GM19238 (cell line): ENCODE measurements around the gene RNF152.

Experiments used
- DNase-seq: peaks from one replicate; pipeline ENCODE4 v3.0.0; 2011; ENCODE audit warnings: low spot score; ENCODE audit not compliant: insufficient read length

RNF152 gene

GRCh38 chr18:61892683-61893308 is at the start of gene RNF152:
RNF152 (minus strand) TSS chr18:61893007; CDS start chr18:61816463, 76,544 bp downstream.
- no peak for DNase-seq

DNA sequence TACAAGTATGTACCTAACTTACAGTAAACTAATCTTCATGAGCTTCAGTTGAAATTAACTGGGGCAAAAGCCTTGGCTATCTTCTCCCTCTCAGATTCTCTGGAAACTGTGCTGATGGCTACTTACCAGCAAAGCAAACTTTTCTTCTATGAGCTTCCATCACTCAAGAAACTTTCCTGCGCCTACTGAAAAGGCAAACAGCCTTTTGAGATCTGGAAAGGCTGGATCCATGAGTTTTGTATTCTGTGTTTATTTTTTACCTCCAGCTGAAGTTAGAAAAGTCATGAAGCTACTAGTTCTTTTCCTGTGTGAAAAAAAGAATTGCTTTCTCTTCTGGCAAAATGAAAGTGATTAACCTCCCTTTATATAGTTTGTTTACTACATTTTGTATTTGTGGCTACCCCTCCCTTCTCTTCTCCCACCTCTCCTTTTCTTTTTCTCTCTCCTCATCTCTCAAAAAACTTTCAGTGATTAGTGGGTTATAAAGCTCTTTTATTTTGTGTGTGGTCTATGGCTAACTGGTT is 49.2 kb upstream of the RNF152 start:
- no peak for DNase-seq

- no peak for DNase-seq
Observed at GRCh38 chr18:61939046-61939674, 46.4 kb upstream of the RNF152 start.

GRCh38 chr18:61935362-61935761 is 42.6 kb upstream of the RNF152 start:
- DNase-seq, result no peak

DNA sequence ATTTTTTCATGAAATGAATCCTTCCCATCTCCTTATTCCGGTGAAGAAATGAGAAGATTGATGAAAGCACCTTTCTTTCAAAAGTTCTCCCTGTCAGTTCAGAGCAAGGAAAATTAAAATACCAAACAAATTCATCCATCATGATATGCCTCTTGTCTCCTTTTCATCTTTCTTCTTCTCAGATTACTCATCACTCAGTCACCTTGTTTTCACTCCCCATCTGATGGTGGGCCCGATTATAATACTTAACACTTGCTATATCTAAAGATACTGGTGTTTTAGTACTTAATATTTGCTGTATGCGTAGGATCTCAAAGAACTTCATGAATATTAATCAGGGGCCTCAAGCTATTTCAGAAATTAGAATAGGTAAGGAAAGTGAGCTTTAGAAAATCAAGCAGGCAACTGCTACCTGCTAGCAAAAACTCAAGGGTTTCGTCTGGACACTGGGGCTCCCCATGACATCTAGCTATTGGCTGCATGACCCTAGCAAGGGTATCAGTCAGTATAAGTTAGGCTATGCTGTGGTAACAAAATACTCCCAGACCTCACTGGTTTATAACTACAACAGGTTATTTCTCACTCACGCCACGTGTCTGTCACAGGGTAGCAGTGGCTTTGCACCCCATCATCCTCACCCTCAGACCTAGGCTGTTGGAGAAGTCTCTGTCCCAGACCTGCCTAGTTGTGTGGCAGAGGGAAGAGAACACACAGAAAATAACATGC is 39.0 kb upstream of the RNF152 start:
- DNase-seq, result no peak

DNA sequence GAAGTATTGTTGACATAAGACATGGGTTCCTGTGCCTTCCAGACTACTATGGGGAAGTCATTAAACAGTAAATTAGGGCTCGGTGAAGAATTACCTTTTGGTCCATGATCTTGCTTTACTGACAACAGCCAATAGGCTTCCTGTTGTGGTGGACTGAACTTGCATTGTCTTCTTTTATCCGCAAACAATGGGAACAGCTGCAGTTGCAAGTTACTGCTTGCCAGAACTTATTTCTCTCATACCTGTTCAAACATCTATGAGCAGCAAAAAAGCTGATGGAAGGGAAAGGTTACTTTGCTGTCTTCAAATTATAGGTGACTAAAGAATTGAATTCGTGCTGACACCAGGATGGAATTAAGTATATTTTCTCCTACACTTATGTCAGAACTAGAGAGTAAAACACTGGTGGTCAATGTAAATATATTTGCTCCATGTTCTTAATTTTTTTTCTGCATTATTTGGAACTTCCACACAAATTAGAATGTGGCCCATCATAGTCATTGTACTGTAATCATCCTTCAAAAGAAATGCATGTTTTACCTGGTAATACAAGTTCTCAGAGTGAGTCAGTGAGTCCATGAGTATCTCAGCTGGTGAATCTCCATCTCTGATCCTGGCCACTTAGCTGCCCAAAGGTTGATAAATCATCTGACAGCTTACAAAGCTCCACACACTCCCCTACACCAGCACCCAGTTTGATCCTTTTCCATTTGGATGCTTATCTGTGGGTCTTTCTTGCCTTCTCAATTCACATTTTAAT is 37.3 kb upstream of the RNF152 start:
- no peak for DNase-seq

GRCh38 chr18:61926532-61926931 is 33.7 kb upstream of the RNF152 start:
- DNase-seq, result no peak

- DNase-seq, result no peak
Observed at GRCh38 chr18:61924550-61924949, 31.7 kb upstream of the RNF152 start.

- DNase-seq, result no peak
Observed at GRCh38 chr18:61922435-61922834, 29.6 kb upstream of the RNF152 start.

- no peak for DNase-seq
Observed at GRCh38 chr18:61921621-61922235, 28.9 kb upstream of the RNF152 start.

- DNase-seq, result no peak
Observed at GRCh38 chr18:61917818-61918217, 25.0 kb upstream of the RNF152 start.

GRCh38 chr18:61912476-61912875 is 19.7 kb upstream of the RNF152 start:
- DNase-seq, result no peak

GRCh38 chr18:61910101-61910500 is 17.3 kb upstream of the RNF152 start:
- DNase-seq, result no peak

DNA sequence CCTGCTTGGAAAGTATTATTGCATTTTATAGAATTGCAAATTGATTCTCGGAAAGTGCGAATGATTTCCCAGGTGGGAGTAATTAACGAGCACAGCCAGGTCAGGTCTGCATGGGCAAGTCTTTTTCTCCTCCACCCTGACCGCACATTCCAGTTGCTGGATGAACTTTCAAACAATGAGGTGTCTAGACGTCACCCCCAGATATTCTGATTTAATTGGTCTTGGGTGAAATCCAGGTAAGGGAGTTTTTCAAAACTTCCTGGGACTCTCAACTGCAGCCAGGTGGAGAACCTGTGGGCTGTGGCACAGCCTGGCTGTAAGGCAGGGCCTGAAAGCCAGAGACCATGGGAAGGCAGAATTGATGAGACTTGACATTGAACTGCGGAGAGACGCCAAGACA is 15.9 kb upstream of the RNF152 start:
- DNase-seq, result no peak

DNA sequence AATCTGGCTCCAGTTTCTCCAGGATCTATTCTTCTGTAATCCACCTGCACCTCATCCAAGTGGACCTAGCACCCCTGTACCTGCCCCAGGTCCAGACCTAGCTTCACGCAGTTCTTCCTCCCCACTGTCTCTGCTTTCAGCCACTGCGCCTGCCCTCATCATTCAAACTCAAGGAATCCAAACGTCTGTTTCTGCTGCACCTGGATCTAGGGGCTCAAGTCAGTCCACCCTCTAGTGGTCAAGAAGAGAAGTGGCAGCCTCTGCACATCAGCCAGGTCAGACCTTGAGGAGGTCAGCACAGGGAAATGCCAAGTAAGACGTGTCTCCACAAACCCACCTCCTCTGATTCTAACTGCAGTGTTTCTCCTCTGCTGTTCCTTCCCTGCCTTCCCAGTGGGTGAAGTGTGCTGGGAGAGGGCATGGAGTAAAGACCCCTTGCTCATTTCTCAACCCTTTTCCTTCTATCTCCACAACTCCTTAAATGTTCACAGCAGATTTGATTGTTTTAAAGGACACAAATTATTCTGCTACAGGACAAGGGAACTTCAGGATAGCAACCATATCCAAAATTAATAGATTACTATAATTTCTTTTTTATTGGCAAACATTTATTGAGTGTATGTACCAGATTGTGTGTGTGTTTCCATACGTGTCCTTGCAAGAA is 8.6 kb upstream of the RNF152 start:
- DNase-seq, result peak; percentile 52

- no peak for DNase-seq
Observed at GRCh38 chr18:61900504-61901281, 7.9 kb upstream of the RNF152 start.

GRCh38 chr18:61898640-61899101 is 5.9 kb upstream of the RNF152 start:
- no peak for DNase-seq

DNA sequence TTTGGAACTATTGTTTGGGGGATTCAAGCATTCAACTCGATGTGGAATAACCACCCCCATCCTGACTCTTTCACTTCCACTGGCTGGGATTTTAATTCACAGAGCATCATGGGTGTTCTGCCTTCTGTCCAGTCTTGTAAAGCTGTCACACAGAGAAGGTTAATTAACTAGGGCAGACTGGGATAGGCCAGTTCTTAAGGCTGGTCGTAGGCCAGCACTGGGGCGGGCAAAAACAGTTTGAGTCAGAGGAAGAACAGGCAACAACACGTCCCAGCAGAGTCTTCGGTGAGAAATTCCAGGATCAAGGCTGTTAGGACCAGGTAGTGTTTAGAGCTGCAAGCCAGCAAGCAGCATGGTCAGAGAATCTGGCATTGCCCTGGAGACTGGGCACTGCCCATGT is 4.0 kb upstream of the RNF152 start:
- DNase-seq, result no peak

DNA sequence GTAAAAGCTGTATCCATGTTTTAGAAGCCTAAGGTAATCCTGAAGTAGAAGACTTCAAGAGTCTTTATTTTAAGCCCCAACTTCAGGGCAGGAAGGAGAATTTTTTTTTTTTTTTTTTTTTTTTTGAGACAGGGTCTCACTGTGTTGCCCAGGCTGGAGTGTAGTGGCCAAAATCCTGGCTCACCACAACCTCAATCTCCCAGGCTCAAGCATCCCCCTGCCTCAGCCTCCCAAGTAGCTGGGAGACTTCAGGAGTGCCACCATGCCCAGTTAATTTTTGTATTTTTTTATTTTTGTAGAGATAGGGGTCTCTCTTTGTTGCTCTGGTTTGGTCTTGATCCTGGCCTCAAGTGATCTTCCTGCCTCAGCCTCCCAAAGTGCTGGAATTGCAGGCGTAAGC is 3.3 kb upstream of the RNF152 start:
- DNase-seq, result no peak
